GM18951 (cell line): ENCODE data around the gene ALDH4A1.

Source experiments
- POLR2A ChIP-seq: IDR thresholded peaks from 4 replicates; pipeline ENCODE4 v1.6.1; 2011; ENCODE audit warnings: mild to moderate bottlenecking; ENCODE audit not compliant: insufficient read length, insufficient read depth; ENCODE audit errors: extremely low read depth
- in situ Hi-C: fragments of 300-500 bp; cut with MboI; formaldehyde crosslinking; loops from one replicate; pipeline ENCODE4 v1.12.0; 2022; ENCODE audit warnings: low sequenced_read_pairs, mixed read lengths, inconsistent platforms; ENCODE audit not compliant: unreplicated experiment

The ALDH4A1 gene

DNA sequence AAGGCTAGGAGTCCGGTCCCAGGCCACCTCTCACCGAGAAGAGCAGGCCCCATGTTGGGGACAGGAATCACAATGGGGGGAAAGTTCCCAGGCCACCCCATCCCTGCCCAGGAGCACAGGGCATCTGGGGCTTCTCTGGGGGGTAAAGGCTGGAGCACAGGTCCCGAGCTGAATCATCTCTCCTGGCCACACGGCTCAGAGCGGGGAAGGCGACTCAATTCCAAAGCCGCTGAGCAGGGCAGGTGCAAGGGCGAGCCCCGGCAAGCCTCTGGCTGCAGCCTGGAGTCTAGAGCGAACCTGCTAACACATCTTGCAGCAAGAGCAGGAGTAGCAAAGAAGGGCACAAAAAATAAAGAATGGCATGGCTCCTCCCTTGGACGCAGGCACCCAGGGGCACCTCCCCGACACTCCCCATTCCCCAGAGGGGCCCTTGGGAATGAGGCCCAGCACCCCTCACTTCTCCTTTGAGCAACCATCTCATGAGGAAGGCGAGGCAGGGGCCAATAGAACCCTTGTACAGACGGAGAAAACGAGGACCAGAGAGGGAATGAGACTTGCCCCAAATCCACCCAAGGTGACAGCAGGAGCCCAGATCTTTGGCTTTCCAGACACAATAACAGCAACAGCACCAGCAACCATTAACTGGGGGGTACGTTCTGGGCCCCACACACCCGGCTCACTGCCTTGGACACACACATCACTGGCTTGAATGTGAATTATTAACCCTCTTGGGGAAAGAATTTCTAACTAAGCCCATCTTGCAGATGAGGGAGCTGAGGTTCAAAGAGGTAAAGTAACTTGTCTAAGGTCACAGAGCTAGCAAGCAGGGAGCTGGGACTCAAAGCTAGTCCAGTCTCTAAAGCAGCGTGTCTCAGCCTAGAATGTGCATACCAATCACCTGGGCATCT, 20.7 kb upstream of the ALDH4A1 start:
- TF ChIP-seq POLR2A: no peak
- in situ Hi-C loops: loop anchor here (25.0 kb wide), 2 partner anchors 164 to 314 kb away; no protein-coding TSS in a partner anchor

DNA sequence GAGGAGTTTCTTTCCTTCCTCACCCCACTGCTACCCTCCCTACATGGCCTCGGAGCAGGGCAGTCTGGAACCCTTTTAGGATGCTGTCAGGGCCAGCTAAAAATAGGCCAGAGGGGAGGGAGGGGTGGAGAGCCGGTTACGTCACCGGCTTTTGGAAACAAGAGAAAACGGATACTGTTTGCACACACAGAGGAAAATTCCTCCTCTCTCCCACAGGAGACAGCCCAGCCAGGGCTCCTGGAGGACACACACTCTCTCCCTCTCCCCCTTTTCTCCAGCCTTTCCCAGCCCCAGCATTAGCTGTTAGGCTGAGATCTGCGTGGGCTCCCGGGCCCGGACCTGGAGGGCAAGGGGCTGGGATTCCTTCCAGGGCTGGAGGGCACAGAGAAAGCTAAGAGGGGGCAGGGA, 20.0 kb upstream of the ALDH4A1 start:
- in situ Hi-C loops: loop anchor here (25.0 kb wide), 2 partner anchors 165 to 315 kb away; no protein-coding TSS in a partner anchor
- TF ChIP-seq POLR2A: no peak

DNA sequence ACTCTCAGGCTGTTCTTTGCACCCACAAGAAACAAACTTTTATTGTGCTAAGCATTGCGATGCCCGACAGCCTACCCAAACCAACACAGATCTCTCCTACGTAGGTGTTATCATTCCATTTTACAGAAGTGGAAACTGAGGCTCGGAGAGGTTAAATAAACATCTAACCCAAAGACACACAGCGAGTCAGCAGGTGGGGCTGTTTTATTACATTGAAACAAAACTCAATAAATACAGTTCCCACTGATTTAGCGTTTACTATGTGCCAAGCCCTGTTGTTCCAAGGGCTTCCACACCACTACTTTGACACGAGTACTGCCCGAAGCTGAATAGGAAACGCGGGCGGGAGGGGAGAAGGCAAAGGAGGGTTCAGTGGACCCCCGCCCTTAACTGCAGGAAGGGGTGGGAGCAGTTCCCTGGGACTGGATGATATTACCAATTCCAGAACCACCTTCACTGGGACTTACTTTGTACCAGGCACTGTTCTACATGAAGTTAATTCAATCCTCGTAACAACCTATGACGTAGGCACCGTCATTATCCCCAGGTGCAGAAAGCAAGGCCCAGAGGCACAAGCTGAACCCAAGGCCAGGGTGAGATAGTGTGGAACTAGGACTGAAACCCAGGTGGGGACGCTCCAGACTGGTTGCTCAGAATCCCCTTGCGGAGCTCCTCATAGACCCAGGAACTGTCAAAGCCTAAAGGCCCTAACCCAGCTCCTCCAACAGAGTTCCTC, 19.3 kb upstream of the ALDH4A1 start:
- no peak for TF ChIP-seq POLR2A
- in situ Hi-C loops: loop anchor here (25.0 kb wide), 2 partner anchors 166 to 316 kb away; no protein-coding TSS in a partner anchor

DNA sequence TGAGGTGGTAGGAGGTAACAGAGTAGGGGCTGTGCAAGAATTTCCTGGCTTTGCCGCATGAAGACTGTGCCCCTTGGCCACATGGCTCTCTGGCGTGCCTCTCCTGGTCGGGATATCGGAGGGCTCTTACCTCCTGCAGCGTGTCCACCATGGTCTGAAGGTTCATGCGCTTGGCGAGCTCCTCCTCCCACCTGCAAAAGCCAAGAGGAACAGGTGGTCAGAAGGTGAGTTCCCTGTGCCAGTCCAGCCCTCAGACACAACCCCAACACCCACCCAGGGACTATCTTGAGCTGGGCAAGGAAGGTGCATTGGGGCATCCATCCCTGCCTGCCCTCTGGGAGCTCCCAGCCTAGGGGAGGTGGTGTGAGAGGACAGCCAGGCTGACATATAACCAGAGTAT, 18.6 kb upstream of the ALDH4A1 start:
- in situ Hi-C loops: loop anchor here (25.0 kb wide), 2 partner anchors 166 to 316 kb away; no protein-coding TSS in a partner anchor
- TF ChIP-seq POLR2A: no peak

DNA sequence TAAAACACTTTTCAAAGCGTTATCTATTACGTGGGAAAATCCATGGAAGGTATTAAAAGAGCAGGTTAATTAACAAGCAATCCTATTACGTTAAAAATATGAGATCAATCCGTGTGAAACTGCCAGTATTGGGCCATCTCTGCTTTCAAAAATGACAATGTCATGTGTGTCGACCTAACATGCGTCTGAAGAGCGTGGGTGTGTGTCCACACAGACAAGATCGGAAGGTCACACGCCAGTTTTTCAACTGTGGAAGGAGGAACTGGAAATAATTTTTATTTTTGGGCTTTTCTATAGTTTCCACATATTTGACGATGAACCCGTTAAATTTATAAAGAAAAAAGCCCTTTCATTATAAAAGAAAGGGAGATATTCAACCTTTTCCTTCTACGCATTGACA, 17.6 kb upstream of the ALDH4A1 start:
- no peak for TF ChIP-seq POLR2A
- in situ Hi-C loops: loop anchor here (25.0 kb wide), 2 partner anchors 167 to 317 kb away; no protein-coding TSS in a partner anchor

DNA sequence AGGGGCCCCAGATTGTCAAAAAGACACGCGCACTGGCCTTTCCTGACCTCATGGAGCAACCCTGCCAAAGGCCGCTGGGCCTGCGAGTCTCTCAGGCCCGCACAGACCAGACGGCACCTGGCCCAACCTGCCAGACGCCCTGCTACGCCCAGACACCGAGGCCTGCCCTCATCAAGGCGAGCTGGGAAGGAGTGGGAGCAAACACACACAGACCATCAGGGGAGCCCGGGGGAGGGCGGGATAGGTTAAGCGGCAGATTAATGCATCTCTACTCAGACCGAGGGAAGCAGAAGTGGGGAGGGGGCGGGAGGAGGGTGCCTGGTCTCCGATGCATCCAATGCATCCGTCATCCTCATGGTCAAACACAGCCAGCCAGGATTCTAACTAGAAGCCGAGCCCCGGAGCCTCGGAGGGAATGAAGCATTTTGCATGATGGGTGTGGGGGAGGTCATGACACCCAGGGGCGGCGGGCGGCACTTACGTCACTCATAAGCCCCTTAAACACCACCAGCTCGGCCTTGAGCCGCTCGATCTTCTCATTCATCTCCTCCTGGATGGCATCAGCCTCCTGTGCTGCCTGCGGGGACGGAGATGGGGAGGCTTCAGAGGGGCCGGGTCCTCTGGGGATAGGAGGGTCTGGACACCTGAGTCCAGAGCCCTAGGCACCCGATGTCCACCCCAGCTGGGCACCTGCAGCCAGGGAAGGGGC, 17.0 kb upstream of the ALDH4A1 start:
- in situ Hi-C loops: loop anchor here (25.0 kb wide), 2 partner anchors 168 to 318 kb away; no protein-coding TSS in a partner anchor
- no peak for TF ChIP-seq POLR2A

DNA sequence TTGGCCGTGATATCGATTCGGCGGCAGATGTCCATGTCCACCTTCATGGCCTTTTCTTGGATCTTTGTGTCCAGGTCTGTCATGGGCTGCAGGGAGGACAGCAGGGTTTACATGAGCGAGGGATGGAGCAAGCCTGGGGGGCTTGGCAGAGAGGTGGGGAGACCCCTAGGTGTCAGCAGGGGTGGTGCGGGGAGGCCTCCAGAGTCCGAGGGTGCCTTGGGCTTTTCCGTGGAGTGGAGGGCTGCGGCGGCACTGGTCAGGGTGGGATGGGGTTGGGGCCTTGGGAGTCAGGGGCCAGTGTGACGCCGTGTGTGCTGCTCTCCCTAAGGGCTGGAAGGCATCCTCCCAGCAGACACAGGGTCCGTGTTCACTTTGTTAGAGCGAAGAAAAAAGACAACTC, 16.1 kb upstream of the ALDH4A1 start:
- no peak for TF ChIP-seq POLR2A
- in situ Hi-C loops: loop anchor here (25.0 kb wide), 2 partner anchors 169 to 319 kb away; no protein-coding TSS in a partner anchor

DNA sequence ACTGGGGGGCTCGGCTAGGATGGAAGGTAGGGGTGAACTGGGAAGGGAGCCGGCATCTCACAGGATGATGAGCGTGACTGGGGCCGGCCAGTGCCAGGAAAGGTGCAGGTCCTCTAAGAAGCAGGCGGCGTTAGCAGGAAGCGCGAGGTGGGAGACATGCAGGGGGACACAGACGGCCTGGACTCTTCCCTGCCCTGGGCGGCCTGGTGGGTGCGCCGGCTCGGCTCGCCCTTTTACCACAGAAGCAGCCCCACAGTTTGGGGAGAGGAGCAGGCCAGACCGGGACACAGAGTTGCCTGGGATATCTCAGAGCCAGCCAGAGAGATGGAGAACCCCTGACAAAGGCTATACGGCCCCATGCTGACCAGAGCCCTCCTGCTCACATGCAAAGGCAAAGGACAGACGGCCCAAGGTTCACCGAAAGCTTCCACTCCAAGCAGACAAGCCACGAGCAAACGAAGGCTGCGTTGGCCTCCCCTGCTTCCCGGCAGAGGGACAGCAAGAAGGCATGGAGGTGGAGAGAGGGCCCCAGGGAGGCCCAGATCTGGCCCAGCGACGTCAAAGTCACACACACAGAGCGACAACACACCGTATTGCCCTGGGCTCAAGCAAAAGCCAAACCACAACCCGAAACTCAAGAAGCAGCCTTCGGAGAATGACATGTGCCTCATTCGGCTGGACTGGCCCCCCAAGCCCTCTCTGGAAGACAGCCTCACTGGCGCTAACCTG, 14.9 kb upstream of the ALDH4A1 start:
- TF ChIP-seq POLR2A: no peak
- in situ Hi-C loops: loop anchor here (25.0 kb wide), 2 partner anchors 170 to 320 kb away; no protein-coding TSS in a partner anchor

DNA sequence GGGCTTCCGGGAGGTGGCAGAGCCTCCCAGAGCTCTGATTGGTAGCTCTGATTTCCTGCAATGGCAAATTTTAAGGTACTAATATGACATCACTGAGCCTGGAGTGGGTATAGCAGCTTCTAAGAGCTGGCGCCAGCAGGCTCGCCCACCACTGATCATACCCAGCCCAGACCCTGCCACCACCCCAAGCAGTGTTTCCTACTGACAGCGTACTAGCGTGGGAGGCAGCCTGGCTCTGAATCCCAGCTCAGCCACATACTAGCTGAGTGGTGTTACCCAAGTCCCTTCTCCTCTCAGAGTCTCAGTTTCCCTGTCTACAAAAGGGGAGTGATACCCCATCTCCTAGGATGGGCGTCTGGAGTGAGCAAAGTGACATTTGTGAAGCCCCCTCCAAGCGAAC, 13.0 kb upstream of the ALDH4A1 start:
- TF ChIP-seq POLR2A: no peak
- in situ Hi-C loops: loop anchor here (25.0 kb wide), 2 partner anchors 172 to 322 kb away; no protein-coding TSS in a partner anchor

DNA sequence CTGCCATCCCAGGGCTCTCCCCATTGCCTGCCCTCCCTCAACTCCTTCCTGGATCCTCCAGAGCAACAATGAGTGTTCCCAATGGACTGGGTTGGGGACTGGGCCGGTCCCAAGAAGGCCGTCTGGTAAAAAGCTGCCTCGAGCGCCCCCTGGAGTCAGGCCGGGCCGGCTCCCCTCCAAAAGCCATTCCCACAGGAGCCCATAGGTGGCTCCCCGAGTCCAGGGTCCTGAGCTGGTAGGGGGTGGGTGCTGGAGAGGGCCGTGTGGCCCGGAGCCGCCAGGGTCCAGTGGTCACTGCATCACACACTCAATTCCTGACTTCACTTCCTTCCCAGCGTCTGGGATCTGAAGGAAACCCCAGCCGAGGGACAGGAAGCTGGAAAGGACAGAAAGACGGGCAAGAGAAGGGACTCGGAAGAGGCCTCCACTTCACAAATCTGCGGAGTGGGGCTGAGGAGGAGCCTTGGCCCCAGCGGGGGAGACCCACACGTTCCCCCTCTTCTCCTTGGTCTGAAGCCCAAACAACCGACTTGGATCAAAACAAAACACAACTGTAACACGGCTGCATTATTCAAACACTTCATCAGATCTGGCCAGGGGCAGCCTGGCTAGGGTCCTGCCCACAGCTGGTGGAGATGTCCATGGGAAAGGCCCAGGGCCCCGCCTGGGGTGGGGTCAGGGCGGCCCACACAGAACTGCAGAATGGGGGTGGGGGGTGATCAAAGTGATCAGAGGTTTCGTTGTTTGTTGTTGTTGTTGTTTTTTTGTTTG, 10.9 kb upstream of the ALDH4A1 start:
- TF ChIP-seq POLR2A: no peak
- in situ Hi-C loops: loop anchor here (25.0 kb wide), 2 partner anchors 174 to 324 kb away; no protein-coding TSS in a partner anchor

DNA sequence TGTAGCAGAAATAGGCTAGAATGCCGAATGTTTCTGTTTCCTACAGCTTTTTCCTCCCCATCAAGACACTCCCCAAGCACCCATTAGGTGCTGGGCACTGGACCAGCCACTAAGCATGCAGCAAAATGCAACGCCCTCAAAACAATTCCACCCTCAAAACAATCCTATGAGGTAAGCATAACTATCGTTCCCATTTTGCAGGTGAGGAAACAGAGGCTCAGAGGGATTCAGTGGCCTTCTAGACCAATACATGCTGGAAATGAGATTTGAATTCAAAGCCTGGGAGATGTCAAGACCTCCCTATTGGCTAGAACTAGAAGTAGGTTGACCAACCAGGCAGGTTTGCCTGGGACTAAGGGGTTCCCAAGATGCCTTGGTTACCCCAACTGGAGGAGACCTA, 10.2 kb upstream of the ALDH4A1 start:
- in situ Hi-C loops: loop anchor here (25.0 kb wide), 2 partner anchors 175 to 325 kb away; no protein-coding TSS in a partner anchor
- TF ChIP-seq POLR2A: no peak
